ENCODE measurements around the gene RNPEPL1.

Gene RNPEPL1

DNA sequence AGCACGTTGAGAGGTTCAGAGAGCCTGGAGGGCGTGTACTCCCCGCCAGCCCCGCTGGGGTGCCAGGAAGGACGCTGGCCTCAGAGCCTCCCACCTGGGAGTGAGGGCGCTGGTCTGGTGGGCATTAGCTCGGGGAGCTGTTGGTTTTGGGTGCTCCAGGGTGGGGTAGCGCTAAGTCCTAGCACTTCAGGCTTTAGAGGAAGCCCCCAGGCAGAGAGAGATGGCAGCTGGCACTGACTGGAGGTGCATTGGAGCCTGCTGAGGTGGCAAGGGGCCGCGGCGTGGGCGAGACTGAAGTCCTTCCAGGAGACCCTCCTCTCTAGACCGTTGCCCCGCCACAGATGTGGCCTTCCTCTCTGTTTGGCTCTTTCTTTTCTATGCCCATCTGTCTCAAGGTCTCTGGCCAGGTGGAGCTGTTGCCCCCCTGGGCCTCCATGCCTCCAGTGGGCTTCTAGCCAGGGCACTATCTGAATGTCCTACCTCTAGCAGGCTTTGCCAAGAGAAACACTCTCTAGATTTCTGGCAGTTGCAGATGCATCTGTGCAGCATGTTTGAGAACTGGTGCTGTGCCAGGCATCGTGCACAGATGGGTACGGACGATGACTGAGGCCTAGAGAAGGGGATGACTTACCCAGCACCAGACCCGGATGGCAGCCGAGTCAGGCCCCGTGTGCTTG, 24.9 kb downstream of the RNPEPL1 start:
- DNase-seq = no peak

DNA sequence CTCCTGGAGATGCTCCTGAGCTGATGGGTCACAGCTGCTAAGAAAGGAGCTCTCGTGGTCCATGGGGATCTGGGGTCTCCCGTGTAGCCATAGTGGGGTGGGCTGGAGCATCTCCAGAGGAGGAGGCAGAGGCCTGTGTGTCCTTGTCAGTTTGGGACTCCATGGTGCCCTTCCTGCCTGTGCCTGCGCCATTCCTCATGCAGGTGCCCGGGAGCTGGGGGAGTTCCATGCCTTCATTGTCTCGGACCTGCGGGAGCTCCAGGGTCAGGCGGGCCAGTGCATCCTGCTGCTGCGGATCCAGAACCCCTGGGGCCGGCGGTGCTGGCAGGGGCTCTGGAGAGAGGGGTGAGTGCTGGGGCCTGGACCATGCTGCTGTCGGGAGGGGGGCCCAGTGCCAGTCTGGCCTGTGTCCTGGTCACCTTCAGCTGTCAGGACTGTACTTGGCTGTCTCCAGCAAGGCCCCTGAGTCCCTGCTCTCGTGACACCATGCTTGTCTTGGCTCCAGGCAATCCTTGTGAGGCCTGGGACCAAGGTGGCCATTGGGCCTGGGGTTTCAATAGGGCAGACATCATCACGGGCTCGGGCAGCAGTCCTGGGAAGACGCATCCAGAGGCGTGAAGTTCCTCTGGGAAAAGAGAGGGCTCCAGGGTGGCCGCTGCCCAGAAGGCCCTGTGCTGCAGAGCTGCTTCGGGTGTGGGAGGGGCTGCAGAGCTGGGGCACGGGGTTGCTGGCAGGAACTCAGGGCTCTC, 25.6 kb downstream of the RNPEPL1 start:
- no peak for DNase-seq

DNA sequence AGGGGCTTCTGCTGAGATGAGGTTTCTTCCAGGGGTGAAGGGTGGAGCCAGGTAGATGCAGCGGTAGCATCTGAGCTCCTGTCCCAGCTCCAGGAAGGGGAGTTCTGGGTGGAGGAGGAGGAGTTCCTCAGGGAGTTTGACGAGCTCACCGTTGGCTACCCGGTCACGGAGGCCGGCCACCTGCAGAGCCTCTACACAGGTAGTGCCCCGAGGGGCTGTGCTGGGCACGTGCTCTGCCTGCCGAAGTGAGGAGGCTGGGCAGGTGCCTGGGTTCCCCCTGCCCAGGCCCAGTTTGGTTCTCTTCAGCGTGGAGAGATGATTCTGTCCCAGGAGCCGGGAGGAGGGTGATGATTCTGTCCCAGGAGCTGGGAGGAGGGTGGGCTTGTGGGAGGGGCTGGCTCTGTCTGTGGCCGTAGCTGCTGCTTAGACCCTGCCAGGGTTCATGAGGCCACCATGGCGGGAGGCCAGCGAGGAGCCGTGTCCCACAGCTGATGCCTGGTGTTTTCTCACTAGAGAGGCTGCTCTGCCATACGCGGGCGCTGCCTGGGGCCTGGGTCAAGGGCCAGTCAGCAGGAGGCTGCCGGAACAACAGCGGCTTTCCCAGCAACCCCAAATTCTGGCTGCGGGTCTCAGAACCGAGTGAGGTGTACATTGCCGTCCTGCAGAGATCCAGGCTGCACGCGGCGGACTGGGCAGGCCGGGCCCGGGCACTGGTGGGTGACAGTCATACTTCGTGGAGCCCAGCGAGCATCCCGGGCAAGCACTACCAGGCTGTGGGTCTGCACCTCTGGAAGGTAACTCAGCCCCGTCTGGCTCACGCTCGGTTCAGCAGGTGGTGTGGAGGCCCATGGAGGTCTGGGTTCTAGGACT, 26.5 kb downstream of the RNPEPL1 start:
- DNase-seq = no peak

DNA sequence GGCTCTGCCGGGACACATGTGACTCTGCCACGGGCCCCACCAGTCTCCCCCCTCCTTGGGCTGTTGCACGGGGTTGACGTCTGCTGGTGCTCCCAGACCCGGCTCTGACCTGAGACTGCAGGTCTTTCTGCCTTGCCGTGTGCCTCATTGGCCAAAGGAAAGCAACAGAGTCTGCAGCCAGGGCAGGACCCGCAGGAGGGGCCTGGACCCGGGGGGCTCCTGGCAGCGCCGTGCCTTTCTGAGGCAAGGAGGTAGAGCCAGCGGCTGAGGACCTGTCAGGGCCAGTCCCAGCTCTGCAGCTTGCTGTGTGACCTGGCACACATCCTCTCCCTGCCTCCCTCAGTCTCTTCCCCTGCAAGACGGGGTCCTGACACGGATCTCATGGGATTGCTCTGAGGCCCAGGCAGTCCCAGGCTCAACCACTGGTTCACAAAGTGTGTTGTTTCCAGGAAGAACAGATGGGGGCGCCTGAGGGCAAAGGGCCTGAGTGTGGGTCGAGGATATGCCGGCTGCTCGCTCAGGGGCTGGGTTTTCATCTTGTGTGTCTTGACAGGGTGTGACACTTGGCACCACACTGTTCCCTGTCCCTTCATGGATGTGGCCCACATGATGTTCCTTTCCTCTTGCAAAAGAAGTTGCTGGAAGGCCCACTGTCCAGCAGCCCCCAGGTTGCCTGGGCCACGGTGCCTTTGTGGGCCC, 27.2 kb downstream of the RNPEPL1 start:
- no peak for DNase-seq

DNA sequence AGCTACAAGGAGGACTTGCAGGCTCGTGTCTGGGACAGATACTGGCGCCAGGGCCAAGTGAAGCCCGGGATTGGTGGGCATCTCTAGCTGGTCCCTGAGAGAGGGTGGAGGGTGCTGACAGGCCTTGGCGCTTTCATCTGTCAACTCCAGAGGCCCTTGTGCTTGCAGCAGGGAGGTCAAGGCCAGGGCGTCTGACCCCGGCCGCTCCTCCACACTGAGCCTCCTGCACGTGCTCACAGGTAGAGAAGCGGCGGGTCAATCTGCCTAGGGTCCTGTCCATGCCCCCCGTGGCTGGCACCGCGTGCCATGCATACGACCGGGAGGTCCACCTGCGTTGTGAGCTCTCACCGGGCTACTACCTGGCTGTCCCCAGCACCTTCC, 27.8 kb downstream of the RNPEPL1 start:
- DNase-seq = no peak

DNA sequence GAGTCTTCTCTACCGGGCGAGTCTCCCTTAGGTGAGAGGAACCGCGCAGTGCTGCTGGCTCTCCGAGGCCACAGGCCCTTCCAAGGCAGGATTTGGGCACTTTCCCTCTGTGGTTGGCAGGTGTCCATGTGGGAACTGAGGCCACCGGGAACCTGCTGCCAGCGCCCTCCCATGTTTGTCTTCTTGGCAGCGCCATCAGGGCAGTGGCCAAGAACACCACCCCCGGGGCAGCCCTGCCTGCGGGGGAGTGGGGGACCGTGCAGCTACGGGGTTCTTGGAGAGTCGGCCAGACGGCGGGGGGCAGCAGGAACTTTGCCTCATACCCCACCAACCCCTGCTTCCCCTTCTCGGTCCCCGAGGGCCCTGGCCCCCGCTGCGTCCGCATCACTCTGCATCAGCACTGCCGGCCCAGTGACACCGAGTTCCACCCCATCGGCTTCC, 28.2 kb downstream of the RNPEPL1 start:
- no peak for DNase-seq

DNA sequence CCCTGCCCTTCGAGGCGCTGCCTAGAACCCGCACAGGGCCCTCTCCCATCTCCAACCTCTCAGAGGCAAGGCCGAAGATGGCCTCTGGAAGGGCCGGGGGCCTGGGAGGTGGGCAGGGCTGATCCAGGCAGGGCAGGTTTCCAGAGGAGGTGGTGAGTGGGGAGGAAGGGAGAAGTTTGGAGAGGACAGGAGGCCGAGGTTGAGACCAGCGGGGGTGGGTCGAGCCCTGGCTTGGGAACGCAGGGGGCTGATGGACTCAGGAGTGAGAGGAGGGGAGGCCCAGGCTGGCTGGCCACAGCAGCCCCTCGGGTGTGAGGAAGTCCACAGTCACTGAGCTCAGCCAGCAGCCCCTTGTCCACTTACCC, 28.8 kb downstream of the RNPEPL1 start:
- no peak for DNase-seq

DNA sequence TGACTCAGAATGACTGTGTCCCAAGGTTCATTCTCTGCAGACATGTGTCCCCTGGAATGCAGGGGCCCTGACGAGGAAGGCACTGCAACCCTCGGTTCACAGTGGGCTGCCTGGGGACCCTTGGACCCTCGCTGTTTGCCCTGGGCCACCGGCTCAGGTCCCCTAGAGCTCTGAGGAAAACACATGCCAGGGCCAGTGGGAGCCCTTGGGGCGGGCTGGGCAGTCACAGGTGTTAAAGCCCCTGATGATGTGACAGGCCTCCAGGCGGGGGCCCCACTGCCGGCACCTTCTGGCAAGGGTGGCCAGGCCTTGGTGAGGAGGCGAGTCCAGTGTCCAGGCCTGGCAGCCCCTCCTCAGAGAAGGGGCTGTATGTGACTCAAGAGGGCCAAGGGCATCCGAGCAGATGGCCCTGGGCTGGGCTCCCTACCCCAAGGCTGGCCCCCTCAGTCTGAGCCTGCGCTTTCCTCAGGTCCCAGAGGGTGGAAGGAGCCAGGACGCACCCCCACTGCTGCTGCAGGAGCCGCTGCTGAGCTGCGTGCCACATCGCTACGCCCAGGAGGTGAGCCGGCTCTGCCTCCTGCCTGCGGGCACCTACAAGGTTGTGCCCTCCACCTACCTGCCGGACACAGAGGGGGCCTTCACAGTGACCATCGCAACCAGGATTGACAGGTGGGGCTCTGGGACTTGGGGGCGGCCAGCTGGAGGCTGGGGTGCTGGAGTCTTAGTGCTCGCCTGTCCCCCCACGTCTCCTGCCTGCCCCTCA, 29.3 kb downstream of the RNPEPL1 start:
- DNase-seq = no peak

DNA sequence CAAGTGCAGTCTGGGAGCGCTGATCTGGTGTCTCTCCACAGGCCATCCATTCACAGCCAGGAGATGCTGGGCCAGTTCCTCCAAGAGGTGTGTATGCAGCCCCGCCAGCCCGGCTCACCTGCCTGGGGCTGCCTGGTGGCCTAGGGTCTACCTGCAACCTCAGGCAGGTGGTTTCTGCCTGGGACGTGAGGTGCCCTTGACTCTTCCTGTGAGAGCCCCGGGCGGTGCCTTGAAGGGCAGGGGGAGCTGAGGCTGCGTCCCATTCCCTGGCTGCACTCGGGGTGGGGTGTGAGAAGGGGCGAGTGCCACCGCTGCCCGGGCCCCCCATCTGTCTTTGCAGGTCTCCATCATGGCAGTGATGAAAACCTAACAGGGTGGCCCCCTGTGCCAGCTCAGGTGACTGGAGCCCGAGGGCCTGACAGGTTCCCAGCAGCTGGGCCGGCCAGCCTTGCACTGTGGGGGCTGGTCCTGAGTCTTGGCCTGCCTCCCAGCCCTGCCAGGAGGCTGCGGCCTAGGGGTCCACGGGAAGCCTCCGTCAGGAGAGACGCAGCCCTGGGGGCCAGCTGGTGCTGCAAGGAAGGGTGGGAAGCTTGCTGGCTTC, 30.1 kb downstream of the RNPEPL1 start:
- DNase-seq = no peak

DNA sequence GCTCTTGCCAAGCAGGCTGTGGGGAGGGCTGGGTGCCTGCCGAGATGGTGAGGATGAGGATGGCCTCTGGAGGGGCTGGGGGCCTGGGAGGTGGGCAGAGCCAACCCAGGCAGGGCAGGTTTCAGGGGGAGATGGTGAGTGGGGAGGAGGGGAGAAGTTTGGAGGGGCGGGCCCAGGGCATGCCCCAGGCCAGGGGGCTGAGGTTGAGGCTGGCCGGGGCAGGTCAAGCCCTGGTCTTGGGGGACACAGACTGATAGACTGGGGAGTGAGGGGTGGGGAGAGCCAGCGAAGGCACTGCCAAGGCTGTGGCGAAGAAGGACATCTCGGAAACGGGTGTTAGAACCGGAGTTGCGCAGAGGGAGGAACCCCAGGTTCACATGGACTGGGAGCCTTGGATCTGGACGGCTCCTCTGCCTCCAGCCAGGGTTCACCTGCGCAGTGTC, 30.9 kb downstream of the RNPEPL1 start:
- DNase-seq = no peak

DNA sequence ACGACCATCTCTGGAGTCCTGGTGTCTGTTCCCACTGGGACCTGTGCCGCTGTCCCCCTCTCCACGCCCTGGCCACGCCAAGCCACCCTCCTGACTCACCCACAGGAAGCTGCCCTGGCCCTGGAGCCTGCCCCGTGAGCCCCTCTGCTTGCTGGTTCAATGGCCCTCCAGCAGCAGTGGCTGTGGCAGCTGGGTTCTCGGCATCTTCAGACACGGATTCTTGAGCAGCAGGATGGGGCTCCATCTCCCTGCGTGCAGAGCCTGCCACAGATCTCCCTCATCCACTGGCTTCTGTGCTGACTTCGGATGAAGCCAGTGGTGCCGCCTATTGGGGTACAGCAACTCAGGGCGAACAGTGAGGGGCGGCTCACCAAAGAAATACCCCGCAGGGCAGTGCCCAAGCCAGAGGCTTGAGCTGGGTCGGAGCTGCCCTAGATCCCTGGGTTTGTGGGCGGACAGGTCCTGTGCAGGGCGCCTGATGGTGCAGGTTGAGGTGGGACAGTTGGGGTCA, 32.2 kb downstream of the RNPEPL1 start:
- no peak for DNase-seq

DNA sequence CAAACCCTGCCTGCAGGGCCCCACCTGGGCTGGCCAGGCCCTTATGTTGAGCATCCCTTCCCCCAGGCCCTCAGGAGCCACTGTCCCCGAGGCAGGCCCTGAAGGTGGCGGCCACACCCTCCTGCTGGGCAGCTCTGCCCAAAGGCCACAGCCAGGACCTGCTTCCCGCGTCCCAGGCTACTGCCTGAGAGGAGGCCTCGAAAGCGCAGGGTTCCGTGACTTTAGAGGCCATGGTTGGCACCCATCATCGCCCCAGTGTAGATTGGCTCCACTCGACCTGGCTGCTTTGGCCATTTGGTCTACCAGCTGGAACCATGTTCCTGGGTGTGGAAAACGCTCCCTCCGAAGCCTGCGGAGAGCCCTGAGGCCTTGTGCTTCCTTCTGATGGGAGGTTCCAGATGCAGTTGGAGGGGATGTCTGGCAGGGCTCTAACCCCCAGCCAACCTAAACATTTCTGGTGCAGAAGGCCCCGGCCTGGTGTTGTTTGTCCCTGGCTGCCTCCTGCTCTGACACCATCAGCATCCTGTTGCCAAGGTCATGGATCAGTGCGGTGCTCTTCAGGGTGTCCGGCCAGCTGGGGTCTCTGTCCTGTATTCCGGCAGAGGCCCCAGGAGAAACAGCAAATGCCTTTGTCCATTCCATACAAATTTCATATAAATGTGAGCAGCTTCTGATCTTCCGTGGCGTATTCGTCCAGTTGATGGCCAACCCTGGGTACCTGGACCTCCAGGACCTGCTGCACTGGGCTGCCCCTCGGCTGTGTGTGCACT, 33.0 kb downstream of the RNPEPL1 start:
- no peak for DNase-seq

DNA sequence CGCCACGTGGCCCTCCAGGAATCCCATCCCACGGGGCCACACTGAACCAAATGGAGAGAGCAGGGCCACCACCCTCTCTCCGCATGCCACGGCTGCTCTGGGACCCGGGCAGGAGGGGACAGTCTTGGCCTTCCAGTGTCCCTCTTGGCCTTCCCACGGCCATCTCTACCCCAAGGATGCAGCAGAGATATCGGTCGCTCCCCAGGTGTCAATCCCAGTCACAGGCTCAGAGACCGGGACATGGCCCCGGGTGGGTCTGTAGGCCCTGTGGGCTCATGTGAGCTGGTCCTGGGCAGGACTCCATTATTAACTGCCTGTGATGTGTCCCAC, 33.5 kb downstream of the RNPEPL1 start:
- DNase-seq = no peak

DNA sequence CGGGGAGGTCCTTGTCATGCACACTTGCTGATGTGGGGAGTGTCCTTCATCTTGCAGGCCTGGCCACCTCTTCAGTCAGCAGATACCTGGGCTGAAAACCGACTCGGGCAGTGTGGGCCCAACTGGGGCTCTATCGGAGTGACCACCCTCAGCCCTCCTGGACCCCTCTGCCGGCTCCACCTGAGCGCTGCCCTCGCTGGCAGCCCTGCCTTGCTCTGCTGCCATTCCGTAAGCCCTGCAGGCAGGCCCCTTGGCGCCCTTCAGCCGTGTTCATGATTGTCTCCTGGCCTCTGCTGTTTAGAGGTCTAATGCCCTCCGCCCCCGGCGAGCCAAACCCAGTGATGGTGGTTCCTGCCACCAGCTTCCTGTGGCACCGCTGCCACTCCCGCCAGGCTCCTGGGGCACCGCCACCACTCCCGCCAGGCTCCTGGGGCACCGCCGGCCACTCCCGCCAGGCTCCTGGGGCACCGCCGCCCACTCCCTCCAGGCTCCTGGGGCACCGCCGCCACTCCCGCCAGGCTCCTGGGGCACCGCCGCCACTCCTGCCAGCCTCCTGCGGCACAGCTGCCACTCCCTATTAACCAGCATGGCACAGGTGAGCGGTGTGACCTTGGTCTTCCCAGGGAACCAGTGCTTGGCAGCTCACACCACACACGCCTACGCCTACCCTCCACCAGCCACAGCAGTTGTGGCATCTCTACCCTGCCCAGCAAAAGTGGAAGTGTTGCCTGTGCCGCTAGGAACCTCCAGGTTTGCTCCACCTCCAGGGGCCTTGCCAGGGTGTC, 34.2 kb downstream of the RNPEPL1 start:
- no peak for DNase-seq

DNA sequence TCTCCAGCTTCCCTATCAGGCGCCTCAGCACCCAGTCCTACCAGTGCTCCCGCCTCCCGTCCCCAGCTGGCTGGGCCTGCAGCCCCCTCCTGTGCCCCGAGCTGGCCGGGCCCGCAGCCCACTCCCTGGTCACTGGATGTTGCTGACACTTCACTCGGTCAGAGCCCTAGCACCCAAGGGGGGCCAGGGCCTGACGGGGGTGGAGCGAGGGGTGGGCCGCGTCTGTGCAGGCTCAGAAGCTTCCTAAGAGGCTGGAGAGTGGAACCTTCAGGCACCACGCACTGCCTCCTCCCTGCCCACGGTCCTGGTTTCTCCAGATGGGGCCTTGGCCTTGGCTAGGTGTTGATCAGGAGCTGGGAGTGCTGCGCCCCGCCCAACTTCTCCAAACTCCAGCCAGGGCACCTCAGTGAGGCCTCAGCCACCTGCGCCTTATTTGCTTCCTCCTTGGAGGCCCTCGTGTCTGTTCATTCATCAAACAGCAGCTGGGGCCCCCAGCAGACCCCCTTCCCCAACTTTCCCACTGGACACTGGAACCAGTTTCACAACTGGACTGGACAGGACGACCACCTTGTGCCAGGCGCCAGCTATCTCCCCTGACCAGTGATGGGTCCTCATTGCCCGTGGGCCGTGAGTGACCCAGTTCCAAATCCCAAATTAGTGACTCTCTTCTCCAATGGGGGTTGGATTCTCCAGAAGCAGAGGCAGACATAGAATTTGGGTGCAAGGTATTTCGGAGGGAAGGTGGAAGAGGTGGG, 35.0 kb downstream of the RNPEPL1 start:
- DNase-seq = no peak

DNA sequence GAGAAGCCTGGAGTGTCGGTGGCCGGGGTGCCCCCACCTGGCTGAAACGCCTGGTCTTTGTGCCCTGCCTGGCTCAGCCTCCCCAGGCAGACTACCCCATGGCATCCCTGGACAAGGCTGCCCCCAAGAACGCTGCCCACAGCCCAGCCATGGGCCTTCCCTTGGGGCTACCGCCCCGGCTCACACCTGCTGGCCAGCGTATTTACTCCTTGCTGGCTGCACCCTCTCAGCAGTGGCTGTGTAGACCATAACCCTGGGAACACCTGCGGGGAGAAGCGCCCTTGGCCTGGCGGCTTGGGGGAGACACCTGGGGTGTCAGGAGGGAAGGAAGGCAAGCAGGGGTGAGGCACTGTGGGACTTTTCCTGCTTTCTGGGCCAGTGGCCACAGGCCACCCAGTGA, 35.6 kb downstream of the RNPEPL1 start:
- no peak for DNase-seq

DNA sequence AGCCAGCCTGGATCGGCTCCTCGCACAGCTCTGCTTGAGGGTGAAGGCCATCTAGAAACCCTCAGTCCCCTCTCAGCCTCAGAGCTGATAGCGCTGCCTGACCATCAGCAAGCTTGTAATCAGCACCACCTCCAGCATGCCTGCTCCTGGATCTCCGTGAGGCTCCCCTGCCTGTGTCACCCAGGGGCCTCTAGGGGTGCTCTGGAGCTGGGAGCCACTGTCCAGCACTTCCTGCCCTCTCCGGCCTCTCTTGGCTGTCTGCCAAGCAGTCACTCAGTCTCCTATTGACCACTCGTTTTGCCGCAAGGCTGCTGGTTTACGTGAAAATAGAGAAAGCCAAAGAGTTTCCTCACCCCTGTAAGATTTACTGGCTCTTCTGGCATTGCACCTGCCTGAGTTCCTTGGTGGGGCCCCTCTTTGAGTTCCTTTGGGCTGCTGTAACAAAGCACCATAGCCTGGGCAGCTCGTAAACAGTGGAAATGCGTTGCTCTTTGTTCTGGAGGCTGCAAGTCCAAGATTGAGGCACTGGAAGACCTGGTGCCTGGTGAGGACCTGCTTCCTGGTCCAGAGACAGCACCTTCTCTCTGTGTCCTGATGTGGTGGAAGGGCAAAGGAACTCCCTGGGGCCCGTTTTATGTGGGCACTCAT, 36.1 kb downstream of the RNPEPL1 start:
- no peak for DNase-seq

DNA sequence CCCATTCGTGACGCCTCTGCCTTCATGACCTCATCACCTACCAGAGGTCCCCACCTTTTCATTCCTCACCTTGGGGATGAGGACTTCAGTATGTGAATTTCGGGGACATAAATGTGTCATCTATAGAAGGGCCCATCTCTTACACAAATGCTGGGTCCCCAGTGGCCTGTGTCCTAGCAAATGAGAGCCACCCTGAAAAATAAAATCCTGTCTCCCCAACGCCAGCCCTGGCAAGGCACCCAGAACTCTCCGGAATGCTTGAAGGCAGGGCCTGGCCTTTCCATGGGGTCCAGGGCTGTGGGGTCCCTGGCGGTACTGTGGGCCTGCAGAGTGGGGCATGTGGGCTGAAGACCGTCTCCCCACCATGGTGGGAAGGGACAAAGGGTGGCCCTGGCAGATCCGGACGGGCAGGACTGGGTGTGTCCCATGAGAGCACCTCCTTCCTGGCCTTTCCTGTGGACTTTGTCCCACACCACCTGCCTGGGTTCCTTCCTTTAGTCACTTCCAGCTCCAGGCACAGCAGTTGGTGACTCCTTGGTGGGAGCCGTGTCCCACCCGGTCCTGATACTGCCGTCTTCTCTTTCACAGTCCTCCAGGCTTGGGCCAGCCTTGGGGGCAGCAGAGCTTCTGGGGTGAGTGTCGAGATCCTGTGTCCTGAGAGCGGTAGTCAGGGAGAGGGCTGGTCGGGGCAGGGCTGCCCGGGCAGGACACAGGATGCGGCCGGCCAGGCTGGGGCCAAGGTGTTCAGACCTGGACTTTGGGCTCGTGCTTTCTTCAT, 36.8 kb downstream of the RNPEPL1 start:
- no peak for DNase-seq

Data from activated CD4-positive, CD25-positive, alpha-beta regulatory T cell (primary cell).